NCI-H2171 (cell line): ENCODE data around the gene LAMA2.
"Not testable (repeated sequence)": the region's sequence is repeated elsewhere in the genome, so short reads cannot be mapped to it uniquely, and the experiment has no call there.

Source experiments
- DNase-seq: peaks from one replicate; lab custom pipeline; 2025; lab: John Stamatoyannopoulos, UW

LAMA2 gene

DNA sequence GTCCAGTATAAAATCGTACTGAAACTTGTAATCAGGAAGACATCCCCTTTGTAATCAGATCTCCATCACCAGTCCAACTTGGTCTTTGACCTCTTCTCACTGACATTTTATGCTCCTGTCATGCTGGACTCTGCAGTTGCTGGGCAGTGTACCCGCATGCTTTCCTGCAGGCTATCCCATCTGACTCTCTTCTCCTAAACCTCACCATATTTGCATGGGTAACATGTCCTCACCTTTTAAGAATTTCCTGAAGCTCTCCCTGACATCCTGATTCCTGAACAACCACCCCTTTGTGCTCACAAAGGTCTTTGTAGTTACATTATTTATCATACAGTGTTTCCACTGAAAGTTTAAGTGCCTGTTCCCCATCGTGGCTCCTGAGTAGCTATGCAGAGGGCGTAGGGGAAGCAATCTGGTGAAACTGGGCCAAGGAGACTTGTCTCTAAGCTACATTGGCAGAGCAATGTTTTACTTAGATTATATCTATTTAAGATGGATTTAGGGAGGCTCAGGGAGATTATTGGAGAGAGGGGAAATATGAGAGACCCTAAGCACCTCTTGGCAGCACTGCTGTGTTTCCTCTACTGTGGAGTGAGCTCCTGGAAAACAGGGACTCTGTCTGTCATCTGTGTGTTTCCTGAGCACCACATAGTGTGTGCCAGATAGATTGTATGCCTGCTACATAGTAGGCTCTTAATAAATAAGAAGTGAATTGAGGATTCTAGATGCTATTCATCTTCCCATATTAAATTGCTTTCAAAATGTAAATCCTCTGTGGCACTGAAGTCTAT lies 124.0 kb downstream of the LAMA2 start:
- no peak for DNase-seq

DNA sequence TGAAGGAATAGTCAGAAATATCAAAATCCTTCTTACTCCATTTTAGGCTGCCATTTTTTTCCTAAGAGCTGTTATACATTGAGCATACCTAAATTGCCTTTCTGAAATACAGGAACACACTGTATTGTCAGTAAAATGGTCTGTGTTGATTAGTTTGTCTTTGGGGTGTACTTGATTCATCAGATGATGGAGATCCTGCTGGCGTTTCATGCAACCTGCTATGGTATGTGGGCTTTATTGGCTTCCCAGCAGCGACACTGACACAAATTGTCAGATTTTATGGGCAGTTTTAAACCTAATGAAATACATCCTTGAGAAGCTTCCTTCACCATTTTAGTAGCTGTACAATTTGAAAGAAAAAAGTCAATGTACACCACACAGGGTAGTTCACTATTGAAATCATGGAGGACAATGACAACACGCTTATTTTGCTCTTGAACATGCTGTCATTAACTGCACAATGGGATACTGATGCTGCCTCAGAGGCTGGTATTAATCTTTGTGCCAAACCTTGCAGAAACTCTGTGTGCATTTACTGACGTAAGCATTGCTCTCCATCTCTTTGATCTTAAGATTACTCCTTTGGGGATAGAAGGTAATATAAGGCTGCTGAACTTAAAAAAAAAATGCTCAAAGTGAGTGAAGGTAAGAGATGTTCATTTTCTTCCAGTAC lies 124.9 kb downstream of the LAMA2 start:
- DNase-seq, result no peak

DNA sequence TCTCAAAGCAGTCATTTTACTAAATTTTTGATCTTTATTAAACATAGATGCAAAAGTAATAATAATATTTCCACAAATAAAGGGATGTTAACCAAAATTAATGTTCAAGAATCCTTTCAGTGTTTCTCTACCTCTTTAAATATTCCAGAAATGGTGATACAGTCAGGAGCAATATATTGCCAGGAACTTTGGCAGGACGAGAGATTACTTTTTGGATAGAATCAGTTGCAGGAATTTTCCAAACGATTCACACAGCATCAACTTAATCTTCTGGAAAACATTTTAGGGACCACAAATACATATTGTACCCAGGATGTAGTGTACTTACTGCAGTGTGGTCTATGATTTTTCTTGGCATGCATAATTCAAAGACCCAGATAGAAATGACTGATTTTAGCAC lies 125.7 kb downstream of the LAMA2 start:
- DNase-seq, result no peak

DNA sequence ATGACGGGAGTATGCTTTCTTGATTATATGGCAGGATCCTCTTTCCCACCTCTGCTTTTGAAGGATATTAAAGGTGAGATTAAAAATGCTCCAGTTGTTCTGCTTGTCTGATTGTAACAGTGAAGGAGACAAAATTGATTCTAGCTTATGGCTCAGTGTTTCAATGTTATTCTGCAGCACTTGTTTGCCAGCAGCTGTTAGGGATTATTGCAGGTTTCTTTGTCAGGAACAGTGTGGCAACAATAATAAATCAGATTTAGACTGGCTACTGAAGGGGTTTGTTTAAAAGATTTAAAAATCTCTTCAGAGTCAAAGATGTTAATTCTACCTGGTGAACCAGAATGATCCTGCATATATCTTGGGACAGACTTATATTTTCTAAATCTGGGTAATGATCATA lies 126.9 kb downstream of the LAMA2 start:
- no peak for DNase-seq

DNA sequence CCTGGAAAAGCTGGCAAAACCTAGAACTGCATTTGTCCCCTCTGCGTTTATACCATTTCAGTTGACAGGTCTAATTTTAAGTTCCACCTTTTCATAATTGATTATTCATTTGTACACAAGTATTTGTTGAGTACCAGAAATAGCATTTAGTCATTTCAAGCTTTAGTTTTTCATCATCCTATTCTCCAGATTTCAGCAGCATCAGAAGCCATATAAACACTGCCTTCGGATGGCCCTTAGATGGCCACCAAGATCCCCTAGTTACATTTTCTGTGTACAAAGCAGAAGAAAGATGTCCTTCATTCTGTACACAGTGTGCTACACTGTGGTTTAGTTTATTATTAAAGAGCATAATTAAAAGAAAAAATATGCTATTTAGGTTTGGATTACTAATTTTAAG lies 131.4 kb downstream of the LAMA2 start:
- no peak for DNase-seq

DNA sequence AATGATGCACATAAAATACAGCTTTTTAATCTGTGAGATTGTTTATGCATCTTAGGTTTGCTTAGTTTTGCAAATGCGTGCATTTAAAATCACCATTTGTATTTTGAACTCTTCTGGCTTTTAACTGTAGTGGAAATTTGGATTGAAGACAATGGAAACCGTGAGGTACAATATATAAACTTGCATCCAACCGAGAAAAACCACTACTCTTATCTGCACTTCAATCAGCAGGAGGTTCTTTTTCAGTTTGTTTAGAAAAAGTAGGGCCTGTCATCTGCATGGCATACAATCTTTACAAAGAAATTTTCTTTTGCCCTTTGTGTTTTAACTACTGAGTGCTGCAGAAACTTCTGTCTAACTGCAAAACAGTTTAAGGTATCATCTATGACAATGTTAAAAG lies 132.8 kb downstream of the LAMA2 start:
- no peak for DNase-seq

DNA sequence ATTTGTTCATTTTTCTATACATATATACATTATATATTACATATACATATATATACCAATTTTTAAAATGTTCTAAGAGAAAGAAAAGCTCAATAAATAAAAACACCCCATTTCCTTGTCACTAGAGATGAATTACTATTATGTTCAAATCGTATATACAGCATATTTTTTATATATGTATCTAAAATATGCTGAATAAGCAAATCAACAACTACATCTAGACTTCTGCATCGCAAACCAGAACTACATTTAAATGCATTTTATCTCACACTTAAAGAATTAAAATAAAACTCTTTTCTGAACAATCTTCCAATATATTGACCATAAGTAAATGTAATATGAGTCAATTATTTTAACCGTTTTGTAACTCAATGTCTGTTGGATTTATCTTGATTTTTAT lies 133.9 kb downstream of the LAMA2 start:
- no peak for DNase-seq

DNA sequence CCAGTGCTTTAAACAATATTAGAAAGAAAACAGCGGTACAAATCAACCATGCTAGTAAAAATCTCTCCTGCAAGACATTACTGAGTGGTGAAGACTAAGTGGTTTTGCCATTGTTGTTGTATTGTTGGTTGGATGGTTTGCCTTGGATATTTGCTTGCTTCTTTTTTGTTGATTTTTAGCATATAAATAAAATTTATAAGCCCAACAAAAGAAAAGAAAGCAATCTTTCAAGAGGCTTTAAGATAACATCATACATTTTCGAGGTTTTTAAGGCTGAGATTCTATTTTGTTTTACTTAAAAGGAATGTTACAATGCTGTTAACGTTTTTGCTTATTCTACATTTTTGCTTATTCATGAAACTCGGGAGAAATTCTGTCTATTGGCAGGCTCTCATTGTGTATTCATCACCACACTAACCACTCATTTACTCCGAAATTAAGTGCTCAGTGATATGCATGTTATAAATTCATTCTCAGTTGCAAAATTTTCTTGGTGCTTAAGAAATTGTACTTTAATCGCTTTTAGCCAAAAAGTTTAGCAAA lies 139.1 kb downstream of the LAMA2 start:
- no peak for DNase-seq

DNA sequence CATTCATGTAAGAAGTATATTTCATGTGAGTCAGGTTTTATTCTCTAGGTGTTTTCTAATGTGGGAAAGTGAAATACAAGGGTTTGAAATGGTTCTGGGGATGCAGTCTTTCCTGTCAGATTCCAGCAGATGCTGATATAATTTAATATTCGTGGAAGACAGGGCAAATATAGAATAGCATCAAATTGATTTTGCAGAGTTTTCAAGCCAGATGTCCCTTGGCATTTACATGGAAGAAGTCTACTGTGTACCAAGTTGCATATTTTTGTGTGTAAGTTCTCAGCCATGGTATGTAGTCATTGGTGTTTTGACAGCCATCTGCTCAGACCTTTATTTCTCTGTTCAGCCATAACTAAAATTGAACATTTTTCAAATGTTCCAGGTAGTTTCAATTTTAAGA lies 143.7 kb downstream of the LAMA2 start:
- DNase-seq, result no peak

DNA sequence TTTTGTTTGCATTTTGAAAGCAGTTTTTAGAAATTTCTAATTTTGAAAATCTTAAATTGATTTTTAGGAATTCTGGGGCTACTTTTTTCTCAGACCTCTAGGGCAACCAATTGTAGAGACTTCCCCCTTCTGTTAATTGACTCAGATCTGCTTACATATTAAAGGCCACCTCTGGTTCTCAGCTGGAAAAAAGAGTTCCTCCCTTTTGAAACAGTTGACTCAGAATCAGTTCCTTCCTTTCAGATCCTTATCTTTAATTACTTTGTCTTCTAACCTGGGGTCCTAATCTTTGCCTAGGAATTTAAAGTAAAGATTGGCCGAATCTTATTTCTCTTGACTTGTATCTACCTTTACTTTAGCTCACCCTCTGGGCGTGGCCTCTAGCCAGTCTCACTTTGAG lies 146.8 kb downstream of the LAMA2 start:
- DNase-seq, result no peak

DNA sequence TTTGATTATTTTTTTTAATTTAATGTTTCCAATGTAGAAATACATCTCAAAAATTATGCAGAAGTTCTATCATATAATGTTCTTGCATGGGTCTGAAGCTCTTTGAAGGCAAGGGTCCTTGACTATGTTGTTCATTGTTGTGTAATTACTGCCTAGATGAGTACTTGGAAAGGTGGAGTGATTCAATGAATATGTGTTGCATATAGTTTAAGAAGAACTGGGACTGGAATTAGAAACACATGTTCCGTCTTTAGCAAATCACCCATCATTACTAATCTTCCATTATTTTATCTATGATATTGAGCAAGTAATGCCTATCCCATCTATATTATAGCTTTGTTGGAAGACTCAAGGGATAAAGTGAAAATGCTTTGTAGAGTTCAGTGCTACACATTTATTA lies 147.3 kb downstream of the LAMA2 start:
- no peak for DNase-seq

DNA sequence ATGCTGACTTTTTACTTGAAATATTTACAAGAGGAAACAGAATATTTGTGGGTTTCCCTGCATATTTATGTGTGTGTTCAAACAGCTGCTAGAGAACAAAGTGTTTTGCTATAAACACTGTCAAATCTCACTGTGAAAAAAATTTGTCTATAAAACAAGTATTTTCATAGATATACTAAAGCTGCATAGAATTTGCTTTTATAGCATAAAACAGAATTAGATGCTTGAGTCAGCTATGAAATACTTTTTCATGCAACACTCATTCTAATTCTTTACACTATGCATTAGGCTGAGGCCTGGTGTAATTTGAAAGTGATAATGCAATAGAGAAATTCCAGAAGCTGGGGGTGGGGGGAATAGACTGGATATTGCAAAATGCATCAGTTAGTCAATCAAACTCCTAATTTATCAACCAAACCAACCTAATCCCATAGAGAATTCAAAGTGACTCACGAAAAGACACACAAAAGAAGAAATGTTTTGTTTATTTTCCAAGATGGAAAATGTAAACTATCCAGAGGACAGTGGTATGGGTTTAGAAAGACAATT lies 148.2 kb downstream of the LAMA2 start:
- no peak for DNase-seq

DNA sequence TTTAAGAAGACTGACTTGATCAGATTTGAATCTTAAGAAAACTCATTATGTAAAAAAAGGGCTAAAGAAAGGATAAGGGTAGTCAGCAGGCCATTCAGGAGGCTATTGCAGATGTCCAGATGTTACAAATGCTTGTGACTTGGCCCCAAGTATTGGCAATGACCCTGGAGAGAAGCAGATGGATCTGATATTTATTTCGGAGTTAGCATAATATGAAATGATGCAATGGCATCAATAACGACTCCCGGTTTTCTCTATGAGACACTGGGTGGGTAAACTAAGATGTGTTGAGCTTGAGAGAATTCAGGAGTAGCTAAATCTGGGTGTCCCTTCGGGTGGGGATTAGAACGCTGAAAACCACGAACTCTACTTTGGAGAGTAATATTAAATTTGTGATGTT lies 149.7 kb downstream of the LAMA2 start:
- no peak for DNase-seq

DNA sequence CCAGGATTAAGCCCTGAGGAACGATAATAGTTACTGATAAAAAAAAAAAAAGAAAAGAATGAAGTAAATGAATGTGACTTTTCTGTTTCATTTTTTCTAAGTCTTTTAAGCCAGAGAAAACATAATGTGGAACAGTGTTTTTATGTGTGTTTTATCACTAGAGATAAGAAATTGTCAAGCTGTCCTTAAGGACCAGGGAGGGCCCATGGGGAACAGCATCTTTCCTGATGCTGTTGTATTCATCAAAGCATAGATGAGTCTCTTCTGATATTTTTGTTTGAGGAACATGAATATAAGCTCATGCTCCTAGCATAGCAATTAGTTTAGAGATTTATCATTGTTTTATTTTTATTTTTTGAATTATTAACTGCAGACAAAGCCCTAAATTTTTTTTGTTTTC lies 150.2 kb downstream of the LAMA2 start:
- no peak for DNase-seq

DNA sequence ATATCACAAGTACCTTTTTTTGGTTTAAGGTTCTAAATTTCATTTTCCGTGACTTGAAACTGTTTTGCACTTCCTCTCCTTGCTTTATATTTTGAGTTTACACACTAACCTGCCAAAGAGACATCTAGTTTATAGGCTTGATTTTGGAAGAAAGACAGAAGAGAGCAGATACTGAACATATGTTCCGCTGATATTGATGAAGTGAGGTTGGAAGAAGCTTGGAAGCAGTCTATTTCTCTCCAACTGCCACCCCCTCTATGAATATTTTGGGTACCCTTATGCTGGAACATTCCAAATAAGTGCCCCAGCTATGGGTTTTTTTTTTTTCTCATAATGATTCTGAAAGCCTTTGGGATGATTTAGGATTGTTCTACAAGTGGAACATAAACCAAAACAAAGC lies 150.6 kb downstream of the LAMA2 start:
- DNase-seq, result no peak

DNA sequence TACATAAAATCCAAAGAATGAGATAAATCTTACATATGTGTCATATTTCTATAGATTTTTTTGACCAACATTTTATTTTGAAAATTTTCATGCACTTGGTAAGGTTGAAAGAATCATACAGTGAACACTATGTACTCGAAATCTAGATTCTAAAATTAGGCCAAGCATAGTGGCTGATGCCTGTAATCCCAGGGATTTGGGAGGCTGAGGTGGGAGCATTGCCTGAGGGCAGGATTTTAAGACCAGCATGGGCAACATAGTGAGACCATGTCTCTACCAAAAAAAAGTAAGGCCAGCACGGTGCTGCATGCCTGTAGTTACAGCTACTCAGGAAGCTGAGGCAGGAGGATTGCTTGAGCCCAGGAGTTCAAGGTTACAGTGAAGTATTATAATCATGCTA lies 158.6 kb downstream of the LAMA2 start:
- no peak for DNase-seq

DNA sequence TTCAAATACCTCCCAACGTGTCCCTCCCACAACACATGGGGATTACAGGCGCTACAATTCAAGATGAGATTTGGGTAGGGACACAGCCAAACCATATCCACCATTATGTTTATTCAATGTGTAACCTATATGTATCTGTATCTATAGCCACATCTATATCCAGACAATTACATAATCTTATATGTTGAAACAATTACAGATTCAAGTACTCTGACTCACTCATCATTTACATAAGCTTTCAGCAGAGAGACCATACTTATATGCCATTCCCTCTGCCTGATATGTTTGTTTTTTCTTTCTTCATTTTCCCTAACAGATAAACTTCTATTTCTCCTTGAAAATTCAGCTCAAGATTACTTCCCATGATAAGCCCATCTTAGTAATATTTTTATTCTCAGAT lies 163.6 kb downstream of the LAMA2 start:
- no peak for DNase-seq

DNA sequence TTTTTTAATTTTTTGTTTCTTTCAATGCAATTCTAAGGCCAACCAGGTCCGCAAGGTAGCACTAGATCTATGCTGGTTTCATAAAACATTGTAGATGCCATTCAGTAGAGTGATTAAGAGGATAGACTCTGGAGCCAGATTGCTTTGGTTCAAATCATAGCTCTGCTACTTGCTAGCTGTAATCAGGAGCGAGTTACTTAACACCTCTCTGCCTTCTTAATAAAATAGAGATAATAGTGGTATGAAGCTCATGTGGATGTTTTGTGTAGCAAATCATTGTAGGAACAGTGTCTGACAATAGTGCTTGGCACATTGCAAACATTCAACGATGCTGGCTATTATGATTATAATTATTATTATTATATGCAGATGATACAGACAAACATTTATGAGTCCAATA lies 164.9 kb downstream of the LAMA2 start:
- DNase-seq, result no peak

DNA sequence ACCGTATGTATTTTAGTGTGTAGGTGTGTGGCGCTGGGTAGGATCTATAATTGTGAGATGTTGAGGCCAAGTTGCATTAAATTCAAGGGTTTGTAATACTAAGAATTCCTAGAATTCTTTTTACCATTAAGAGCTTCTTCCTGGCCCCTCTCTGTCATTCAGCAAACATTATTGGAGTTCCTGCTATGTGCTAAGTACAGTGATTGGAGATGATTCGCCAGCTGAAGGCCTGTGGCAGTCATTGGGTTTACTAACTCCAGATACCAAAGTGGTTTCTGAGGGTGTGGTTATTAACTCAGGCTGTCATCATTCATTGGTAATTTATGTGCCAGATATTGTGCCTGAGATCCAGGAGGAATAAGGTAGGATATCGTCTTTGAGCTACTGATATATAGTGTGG lies 167.1 kb downstream of the LAMA2 start:
- no peak for DNase-seq

DNA sequence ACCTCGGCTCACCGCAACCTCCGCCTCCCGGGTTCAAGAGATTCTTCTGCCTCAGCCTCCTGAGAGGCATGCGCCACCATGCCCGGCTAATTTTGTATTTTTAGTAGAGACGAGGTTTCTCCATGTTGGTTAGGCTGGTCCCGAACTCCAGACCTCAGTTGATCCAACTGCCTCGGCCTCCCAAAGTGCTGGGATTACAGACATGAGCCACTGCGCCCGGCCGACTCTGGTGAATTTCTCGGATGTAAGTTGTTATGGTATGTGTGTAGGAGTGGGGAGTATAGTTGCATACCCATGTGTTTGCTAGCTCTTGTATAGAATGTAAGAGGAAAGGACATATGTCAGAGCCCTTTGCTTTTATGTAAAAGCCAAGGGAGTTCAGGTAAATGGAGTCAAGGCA lies 170.2 kb downstream of the LAMA2 start:
- not testable (repeated sequence) for DNase-seq

DNA sequence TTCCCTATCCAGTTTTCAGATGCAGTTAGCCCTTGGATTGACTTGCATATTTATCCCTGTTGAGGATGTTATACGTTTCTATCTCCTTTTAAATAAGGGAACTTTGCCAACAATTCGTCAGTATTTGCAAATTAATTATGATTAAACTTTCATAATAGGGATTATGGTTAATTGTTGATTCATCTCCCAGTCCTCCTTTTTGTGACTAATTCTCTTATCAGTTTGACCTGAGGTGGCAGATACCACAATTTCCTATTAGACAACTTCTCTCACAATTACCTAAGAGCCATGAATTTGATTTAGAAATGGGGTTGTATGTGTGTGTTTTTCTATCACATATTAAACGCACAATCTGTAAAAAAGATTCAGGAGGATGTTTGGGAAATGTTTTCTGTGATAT lies 172.9 kb downstream of the LAMA2 start:
- DNase-seq, result no peak

DNA sequence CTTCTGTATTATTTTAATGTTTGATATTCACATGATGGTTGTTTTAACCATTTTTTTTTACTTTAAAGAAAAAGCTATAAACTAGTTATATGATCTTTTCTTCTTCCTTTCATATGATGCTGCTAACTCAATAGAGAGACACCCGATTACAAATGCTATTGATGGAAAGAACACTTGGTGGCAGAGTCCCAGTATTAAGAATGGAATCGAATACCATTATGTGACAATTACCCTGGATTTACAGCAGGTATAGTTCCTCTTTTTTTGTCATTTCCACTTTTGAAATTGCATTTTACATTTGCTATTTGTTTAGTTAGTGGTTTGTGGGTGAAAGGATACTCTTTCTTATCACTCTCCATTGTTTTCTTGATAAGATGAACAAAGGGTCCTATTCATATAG lies 176.7 kb downstream of the LAMA2 start:
- DNase-seq, result no peak

DNA sequence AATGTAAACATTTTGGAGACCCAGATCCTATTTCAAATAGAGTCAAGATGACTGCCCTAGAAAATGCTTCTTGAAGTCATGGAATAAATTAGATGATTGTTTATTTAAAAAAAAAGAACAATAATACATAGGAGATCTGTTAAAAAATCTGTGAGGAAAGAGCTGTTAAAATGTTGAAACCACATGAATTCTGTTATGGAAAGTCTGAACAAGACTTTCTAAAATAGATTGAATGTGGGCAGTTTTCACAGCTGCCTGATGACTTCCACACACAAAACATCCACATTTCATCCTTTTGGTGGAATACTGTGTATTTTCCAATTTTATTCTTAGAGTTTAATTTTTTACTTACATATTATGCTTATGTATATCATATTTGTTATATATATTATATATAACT lies 186.1 kb downstream of the LAMA2 start:
- DNase-seq, result no peak
